Measurements from ENCODE around the gene IRAK2.

IRAK2 gene

DNA sequence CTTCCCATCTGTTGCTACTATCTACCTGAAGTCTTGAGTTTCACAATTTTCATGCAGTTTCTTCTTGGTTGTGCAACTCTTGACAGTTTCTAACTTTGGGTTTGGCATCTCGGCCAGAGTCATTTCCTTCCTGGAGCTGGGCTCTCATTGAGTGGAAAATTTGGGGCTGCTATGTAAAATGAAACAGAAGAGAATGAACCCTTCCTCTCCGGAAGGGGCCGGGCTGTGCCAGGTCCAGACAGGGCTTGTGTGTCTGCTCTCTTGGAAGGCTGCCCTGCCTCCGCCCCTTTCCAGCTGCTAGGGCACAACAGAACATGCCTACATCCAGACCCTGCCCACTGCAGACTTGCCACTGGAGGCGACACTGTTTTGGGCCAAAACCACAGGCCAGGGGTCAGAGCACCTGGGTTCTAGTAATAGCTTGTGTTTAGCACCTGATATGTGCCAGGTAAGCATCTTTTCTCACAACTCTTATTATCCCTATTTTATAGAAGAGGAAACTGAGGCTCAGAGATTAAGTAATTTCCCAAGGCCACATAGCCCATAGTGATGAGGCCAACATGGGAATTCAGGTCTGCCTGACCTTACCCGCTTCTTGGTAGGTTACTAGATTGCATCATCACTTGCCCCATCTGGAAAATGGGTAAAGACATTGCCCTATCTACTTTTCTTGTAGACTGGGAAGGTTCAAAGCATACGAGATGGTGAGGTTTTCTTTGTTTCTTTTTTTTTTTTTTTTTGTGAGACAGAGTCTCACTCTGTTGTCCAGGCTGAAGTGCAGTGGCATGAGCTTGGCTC, 25.0 kb downstream of the IRAK2 start:
- no peak for DNase-seq (ENCODE audit: low read depth in 3 of 3)

- DNase-seq (ENCODE audit: low read depth in 3 of 3): peak in 1 of 3 experiments; percentile 43
Observed at GRCh38 chr3:10192953-10193691, 28.4 kb downstream of the IRAK2 start.

DNA sequence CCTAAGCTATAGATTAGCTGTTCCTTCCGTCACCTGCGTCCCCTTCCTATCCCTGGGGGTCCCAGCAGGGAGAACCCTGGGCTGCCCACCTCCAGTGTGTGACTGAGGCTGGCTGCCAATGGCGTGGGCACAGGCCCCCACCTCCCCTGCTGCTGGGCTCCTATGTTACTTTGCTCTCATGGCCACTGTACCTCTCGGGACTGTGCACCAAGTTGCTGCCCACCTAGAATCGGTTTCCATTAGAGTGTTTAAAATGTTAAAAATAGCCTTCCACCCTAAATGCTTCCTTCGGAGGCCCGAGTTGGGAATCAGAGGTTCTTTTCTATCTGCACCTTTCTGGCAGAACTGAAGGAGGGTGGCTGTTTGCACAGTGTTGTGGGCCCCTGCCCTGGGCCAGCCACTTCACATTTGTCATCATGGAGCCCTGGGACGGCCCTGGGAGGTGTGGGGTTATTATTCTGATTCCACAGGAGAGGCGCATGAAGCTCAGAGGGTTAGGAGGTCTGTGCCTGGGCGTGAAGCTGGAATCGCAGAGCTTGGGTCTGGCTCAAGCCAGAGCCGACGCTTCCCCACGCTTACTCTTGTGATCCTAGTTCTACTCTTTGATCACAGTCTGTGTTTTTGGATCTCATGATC, 29.1 kb downstream of the IRAK2 start:
- DNase-seq (ENCODE audit: low read depth in 3 of 3): no peak

GRCh38 chr3:10194328-10195071, 29.8 kb downstream of the IRAK2 start:
- peak in 1 of 3 experiments; percentile 30 for DNase-seq (ENCODE audit: low read depth in 3 of 3)

GRCh38 chr3:10195366-10196089, 30.8 kb downstream of the IRAK2 start:
- no peak for DNase-seq (ENCODE audit: low read depth in 3 of 3)

DNA sequence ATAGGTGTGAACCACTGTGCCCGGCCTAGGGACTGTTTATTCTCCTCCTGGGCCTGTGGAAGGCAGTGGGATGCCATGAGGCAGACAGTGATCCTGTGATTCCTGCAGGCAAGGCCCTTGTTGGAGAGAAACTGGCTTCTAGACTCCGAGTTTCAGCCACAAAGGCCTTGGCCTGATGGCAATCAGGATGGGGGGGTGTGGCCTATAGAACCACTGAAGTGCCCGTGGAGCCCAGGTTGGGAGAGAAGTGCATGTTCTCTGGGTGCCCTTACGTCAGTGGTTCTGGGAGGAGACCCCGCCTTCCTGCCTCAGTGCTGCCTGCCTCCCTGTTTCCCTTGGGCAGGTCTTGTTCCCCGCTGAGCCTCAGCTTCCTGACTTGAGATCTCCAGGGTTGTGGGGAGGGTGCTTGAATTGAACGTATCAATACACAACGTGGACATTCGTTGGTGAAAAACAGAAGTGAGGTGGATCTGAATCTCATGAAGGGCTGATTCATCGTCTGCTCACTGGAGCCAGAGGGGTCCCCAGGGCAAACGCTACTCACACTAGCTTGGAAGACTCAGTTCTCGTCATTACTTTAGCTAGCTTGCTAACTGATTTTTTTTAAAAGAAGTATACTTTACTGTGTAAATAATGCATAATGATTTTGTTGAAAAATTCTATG, 31.8 kb downstream of the IRAK2 start:
- DNase-seq (ENCODE audit: low read depth in 3 of 3): no peak

- no peak for DNase-seq (ENCODE audit: low read depth in 3 of 3)
Observed at GRCh38 chr3:10198226-10198625, 33.5 kb downstream of the IRAK2 start.

GRCh38 chr3:10198761-10199649, 34.3 kb downstream of the IRAK2 start:
- peak; percentile 31 to 65 (median 38) for DNase-seq (ENCODE audit: low read depth in 3 of 3)

- no peak for DNase-seq (ENCODE audit: low read depth in 3 of 3)
Observed at GRCh38 chr3:10204921-10205320, 40.2 kb downstream of the IRAK2 start.

DNA sequence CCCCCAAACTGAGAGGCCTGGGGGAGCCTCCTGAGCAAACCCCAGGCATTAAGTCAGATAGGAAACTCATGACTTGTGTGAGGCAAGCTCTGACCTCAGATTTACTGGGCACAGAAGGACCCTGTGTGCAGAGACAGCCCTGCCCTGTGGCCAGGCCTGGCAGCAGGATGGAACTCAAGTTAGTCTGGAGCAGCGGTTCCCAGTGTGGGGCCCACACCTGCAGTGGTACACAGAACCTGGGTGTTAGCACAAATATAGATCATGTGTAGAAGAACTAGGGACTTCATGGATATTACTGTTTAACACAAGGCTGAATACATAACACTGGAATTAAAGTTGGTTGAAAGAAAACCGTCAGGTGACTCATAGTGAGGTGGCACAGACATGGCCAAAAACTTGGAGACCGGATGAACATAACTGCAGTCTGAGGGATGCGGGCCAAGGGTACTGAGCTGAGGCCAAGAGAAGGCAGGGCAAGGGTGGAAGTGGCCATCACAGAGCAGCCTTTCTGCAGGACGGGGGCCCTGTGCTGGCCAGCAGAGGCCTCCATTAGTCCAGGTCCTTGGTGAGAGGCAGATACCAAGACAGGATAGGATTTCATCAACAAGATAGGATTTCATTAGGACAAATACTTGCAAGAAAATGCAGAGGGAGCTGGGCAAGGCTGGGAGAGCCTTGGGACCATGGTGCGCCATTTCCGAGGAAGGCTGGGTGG, 40.9 kb downstream of the IRAK2 start:
- no peak for DNase-seq (ENCODE audit: low read depth in 3 of 3)

DNA sequence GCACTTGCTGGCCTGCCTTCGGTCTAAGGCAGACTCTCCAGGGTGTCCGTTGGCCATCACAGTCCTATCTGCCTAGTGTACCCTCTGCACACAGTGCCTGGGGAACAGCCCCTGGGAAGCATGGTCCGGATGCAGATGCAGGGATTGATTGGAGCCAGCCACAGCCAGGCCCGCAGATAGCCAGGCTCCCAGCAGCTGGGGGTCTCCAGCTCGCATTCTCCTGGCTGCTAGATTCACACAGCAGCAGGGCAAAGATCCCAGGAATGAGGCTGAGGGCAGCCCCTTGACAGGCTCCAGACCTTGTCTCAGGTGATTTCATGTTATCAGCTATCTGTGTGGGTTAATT, 41.4 kb downstream of the IRAK2 start:
- DNase-seq (ENCODE audit: low read depth in 3 of 3): no peak

- DNase-seq (ENCODE audit: low read depth in 3 of 3): no peak
Observed at GRCh38 chr3:10213156-10213792, 48.6 kb downstream of the IRAK2 start.

GRCh38 chr3:10215578-10216368, 51.1 kb downstream of the IRAK2 start:
- no peak for DNase-seq (ENCODE audit: low read depth in 3 of 3)

DNA sequence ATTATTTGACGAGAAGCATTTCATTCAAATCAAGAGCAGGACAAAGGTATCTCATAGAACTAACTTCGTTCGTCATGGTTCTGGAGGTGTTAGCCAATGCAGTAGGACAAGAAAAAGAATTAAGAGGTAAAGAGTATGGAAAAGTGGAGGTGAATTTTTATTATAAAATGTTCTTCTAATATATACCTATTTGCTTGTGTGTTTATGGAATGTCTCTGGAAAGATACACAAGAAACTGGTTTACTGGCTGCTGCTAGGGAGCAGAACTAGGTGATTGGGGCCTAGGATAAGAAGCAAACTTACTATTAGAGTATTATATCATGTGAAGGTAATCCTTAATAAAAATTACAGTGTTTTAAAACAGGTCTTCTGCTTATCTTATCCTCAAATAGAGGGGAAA, 52.6 kb downstream of the IRAK2 start:
- DNase-seq (ENCODE audit: low read depth in 3 of 3): no peak

GRCh38 chr3:10219737-10220136, 55.0 kb downstream of the IRAK2 start:
- no peak for DNase-seq (ENCODE audit: low read depth in 3 of 3)

DNA sequence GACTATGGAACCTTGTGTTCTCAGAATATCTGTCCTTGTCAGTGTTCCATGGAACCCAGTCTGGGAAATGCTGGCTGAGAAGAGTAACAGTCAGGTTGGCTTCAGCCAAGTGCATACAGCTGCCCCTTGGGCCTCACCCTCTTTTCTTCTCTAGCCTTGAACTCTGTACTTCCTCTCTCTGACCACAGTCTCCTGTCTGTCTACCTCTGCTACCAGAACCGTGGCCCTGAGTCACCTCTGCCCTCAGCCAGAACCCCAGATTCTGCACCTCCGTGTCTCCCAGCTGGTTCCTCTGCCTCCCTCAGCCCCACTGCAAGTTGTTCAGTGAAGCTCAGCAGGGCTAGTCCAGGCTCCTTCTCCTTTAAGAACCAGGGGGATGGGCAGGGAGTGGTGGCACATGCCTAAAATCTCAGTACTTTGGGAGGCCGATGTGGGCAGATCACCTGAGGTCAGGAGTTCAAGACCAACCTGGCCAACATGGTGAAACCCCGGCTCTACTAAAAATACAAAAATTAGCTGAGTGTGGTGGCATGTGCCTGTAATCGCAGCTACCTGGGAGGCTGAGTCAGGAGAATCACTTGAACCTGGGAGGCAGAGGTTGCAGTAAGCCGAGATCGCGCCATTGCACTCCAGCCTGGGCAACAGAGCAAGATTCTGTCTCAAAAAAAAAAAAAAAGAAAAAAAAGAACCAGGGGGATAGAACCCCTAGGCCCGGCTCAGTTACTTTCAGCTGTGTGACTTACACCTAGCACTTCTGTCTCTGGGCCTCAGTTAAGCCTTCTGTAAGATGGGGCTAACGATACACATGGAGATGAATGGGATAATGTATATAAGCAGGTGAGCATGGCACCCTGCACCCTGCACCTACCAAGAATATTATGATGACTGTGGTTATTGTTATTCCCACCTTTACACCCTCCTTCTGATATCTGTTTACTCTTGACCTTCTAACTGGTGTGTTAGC, 59.2 kb downstream of the IRAK2 start:
- no peak for DNase-seq (ENCODE audit: low read depth in 3 of 3)
